OCI-LY7 (cell line): ENCODE results near the gene DICER1. TPM values are rescaled to one million over a fixed set of nuclear protein-coding genes. Genes with fewer than 3 reads are reported as not detected.

ENCODE experiments used
- BruUV-seq: library from RNA; stranded (reverse); fragments of 400-500 nt; replicated peaks from 2 replicates; lab custom pipeline; 2021; lab: Mats Ljungman, UMichigan
- CTCF ChIA-PET: fragments of 300-600 bp; sonication (Branson Sonifier 250); formaldehyde crosslinking; loops from one replicate; lab custom pipeline; 2022; ENCODE audit warnings: antibody characterized with exemption; ENCODE audit not compliant: unreplicated experiment; lab: Charles Lee
- POLR2A ChIA-PET: fragments of 300-600 bp; sonication (Branson Sonifier 250); formaldehyde crosslinking; loops from one replicate; lab custom pipeline; 2022; ENCODE audit warnings: antibody characterized with exemption; lab: Charles Lee
- DNase-seq: peaks from one replicate; pipeline ENCODE4 v3.0.0-alpha.2; 2015; ENCODE audit warnings: low spot score
- H2AFZ ChIP-seq: fragments of 200-600 bp; sonication (generic), shearing (Covaris generic); 2 replicates; pipeline ENCODE4 v1.6.1; 2014; ENCODE audit warnings: mild to moderate bottlenecking, antibody characterized with exemption, low read length, moderate library complexity
- H3K27ac ChIP-seq: fragments of 200-600 bp; sonication (generic); 2 replicates; pipeline ENCODE4 v1.5.1; 2014; ENCODE audit warnings: mixed run types, low read depth, mild to moderate bottlenecking, moderate library complexity, low read length, inconsistent platforms; ENCODE audit not compliant: poor library complexity, severe bottlenecking
- H3K36me3 ChIP-seq: fragments of 200-600 bp; sonication (generic); 2 replicates; pipeline ENCODE4 v1.6.1; 2014; ENCODE audit warnings: mild to moderate bottlenecking, antibody characterized with exemption, low read length, moderate library complexity, mixed read lengths; ENCODE audit not compliant: insufficient read depth
- H3K4me1 ChIP-seq: fragments of 200-600 bp; sonication (generic); 2 replicates; pipeline ENCODE4 v1.5.1; 2014; ENCODE audit warnings: mild to moderate bottlenecking, low read length; ENCODE audit not compliant: insufficient read depth, poor library complexity, severe bottlenecking
- H3K4me2 ChIP-seq: fragments of 200-600 bp; sonication (generic); 2 replicates; pipeline ENCODE4 v1.6.1; 2014; ENCODE audit warnings: mild to moderate bottlenecking, low read length
- H3K4me3 ChIP-seq: fragments of 200-600 bp; sonication (generic); 2 replicates; pipeline ENCODE4 v1.5.1; 2014; ENCODE audit warnings: mild to moderate bottlenecking, low read depth, low read length; ENCODE audit not compliant: poor library complexity, severe bottlenecking
- H3K79me2 ChIP-seq: fragments of 200-600 bp; sonication (generic); 2 replicates; pipeline ENCODE4 v1.6.1; 2016; ENCODE audit warnings: low read depth, mild to moderate bottlenecking, low read length, moderate library complexity, mixed read lengths; ENCODE audit not compliant: insufficient read depth
- H3K9me2 ChIP-seq: fragments of 200-600 bp; sonication (generic); 2 replicates; pipeline ENCODE4 v1.6.1; 2016; ENCODE audit warnings: mild to moderate bottlenecking, low read length, mixed read lengths; ENCODE audit not compliant: insufficient read depth
- H3K9me3 ChIP-seq: fragments of 200-600 bp; sonication (generic); 2 replicates; pipeline ENCODE4 v1.6.1; 2014; ENCODE audit warnings: mild to moderate bottlenecking, mixed run types, low read length, mixed read lengths
- H4K20me1 ChIP-seq: fragments of 200-600 bp; sonication (generic); 2 replicates; pipeline ENCODE4 v1.6.1; 2014; ENCODE audit warnings: mild to moderate bottlenecking, antibody characterized with exemption, low read length, moderate library complexity, mixed read lengths; ENCODE audit not compliant: insufficient read depth
- EZH2phosphoT487 ChIP-seq: fragments of 200-600 bp; sonication (generic); IDR thresholded peaks from 2 replicates; pipeline ENCODE4 v1.6.1; 2018; ENCODE audit warnings: low read depth, borderline replicate concordance, mild to moderate bottlenecking, mixed run types, antibody characterized with exemption, low read length, moderate library complexity, mixed read lengths
- intact Hi-C: fragments of 100-400 bp; cut with micrococcal nuclease; formaldehyde crosslinking; loops from one replicate; pipeline ENCODE4 v1.10.0; 2022; ENCODE audit not compliant: unreplicated experiment
- total RNA-seq, 2 experiments: library from RNA; depleted of rRNA in 1 of 2; stranded (reverse); fragments of >200 nt in 1 of 2; shearing (Covaris generic) in 1 of 2; gene quantifications; 2 replicates each; pipeline ENCODE4 v1.2.3, GENCODE V29; 2014 to 2022
- TF ChIP-seq, protein P1 (sequence below): fragments of 200-600 bp; sonication (generic); conservative IDR thresholded peaks from 2 replicates; pipeline ENCODE4 v1.5.1; 2014; ENCODE audit warnings: mild to moderate bottlenecking, antibody characterized with exemption, low read length, moderate library complexity, mixed read lengths

Gene DICER1
- total RNA-seq, 2 experiments from 2014 or later = 60.3 to 62.2 TPM

DNA sequence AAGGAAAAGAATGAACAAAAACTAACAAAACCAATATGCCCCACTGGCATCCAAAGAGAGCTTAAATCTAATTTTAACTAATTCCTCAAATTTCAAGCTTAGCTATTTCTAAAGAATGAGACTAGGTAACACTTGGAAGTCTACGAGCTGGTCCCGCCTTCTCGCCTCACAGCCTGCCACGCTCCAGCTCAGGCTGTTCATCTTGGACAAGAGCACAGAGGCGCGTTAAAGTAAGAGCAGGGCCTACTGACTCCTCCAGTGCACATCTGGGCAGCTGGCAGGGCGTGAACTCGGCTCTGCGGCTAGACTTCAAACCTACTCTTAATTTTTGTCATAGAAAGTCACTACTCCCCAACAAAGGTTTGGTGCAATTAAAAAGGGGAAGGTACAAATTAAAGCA lies 64.6 kb downstream of the DICER1 start:
- H3K36me3 ChIP-seq = peaks cover 92% of the 10 kb centered on the region
- TF ChIP-seq, protein P1, sequence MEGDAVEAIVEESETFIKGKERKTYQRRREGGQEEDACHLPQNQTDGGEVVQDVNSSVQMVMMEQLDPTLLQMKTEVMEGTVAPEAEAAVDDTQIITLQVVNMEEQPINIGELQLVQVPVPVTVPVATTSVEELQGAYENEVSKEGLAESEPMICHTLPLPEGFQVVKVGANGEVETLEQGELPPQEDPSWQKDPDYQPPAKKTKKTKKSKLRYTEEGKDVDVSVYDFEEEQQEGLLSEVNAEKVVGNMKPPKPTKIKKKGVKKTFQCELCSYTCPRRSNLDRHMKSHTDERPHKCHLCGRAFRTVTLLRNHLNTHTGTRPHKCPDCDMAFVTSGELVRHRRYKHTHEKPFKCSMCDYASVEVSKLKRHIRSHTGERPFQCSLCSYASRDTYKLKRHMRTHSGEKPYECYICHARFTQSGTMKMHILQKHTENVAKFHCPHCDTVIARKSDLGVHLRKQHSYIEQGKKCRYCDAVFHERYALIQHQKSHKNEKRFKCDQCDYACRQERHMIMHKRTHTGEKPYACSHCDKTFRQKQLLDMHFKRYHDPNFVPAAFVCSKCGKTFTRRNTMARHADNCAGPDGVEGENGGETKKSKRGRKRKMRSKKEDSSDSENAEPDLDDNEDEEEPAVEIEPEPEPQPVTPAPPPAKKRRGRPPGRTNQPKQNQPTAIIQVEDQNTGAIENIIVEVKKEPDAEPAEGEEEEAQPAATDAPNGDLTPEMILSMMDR = no peak
- no peak for TF ChIP-seq EZH2phosphoT487
- no peaks in the 10 kb centered on the region for H3K9me2 ChIP-seq
- no peak overlapping the region for H3K4me2 ChIP-seq
- ChIA-PET POLR2A (interaction anchor here (1.2 kb wide), 1 partner anchor 46 kb away, joined by 3 read pairs; no protein-coding TSS in a partner anchor), CTCF (no interaction called here)
- no peak overlapping the region for H2AFZ ChIP-seq
- intact Hi-C loops = no loop called here
- no peaks in the 10 kb centered on the region for H3K4me1 ChIP-seq
- H3K79me2 ChIP-seq = no peaks in the 10 kb centered on the region
- no peaks in the 10 kb centered on the region for H4K20me1 ChIP-seq
- no peak overlapping the region for H3K4me3 ChIP-seq
- no peaks in the 10 kb centered on the region for H3K9me3 ChIP-seq
- BruUV-seq = no TSS peak
- DNase-seq = no peak
- H3K27ac ChIP-seq = no peak overlapping the region

DNA sequence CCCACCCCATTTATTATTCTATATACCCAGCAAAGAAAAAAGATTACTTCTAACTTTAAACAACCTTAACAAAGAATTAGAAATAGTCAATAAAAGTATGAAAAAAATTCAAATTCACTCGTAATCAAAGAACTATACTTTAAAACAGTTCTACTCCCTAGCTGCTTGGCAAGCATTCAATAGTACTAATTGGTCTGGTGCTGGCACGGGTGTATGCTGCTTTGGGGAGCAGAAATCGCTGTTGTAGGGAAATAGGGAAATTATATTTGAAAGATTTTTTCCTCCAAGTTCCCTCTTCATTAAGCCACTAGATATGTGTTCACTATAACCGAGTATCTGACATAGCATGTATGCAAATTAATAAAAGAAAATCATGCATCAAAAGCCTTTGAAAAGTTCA lies 65.7 kb downstream of the DICER1 start:
- Histone ChIP-seq H3K4me3 (no peak overlapping the region), H3K9me3 (no peaks in the 10 kb centered on the region), H4K20me1 (no peaks in the 10 kb centered on the region), H3K27ac (no peak overlapping the region), H3K79me2 (no peaks in the 10 kb centered on the region), H3K9me2 (no peaks in the 10 kb centered on the region), H2AFZ (no peak overlapping the region), H3K36me3 (peaks cover 94% of the 10 kb centered on the region), H3K4me2 (no peak overlapping the region), H3K4me1 (no peaks in the 10 kb centered on the region)
- ChIA-PET POLR2A (no interaction called here), CTCF (no interaction called here)
- no peak for TF ChIP-seq EZH2phosphoT487
- TF ChIP-seq, protein P1 = no peak
- BruUV-seq = no TSS peak
- intact Hi-C loops = no loop called here
- DNase-seq = no peak

DNA sequence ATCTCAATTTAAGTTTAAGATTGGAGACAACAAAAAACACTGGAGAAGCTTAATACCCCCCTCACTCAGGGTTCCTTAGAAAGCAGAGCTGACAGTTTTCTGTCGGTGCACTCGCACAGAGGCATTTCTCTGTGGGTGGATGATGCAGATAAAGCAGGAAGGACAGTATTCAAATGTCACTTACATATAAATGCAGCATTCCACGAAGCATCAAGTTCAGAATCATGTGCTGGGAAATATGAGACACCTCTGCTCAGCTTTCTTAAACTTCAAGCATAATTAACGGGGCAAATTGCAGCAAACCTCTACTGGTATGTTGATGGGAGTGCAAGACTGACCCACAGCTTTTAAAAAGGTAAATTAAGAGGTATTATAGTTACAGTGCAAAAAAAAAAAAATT lies 68.7 kb downstream of the DICER1 start:
- H4K20me1 ChIP-seq = no peaks in the 10 kb centered on the region
- no TSS peak for BruUV-seq
- no peaks in the 10 kb centered on the region for H3K9me2 ChIP-seq
- H3K36me3 ChIP-seq = peaks cover 81% of the 10 kb centered on the region; the same call in 1 of the 2 replicates
- ChIA-PET CTCF (no interaction called here), POLR2A (interaction anchor here (0.7 kb wide), 1 partner anchor 234 kb away, joined by 4 read pairs; no protein-coding TSS in a partner anchor)
- TF ChIP-seq, protein P1 = no peak
- no peak for TF ChIP-seq EZH2phosphoT487
- no peak for DNase-seq
- no peak overlapping the region for H3K4me3 ChIP-seq
- no peak overlapping the region for H3K27ac ChIP-seq
- H3K79me2 ChIP-seq = no peaks in the 10 kb centered on the region
- H2AFZ ChIP-seq = no peak overlapping the region
- no peaks in the 10 kb centered on the region for H3K9me3 ChIP-seq
- no peak overlapping the region for H3K4me2 ChIP-seq
- no peaks in the 10 kb centered on the region for H3K4me1 ChIP-seq
- intact Hi-C loops = no loop called here
